ENCODE results near the gene RYR2.

- TF ChIP-seq CTCF (IDR thresholded peaks at IDR 0.05; ENCODE audit: low read length) (no peak), EZH2 (IDR thresholded peaks at IDR 0.05; ENCODE audit: borderline replicate concordance, low read length) (no peak)
These were observed 10.0 kb upstream of the RYR2 start for GRCh38 chr1:237032029-237032428.
